HG02678 (cell line): Measurements from ENCODE around the gene CYP2F1.
"Not testable (repeated sequence)": the region's sequence is repeated elsewhere in the genome, so short reads cannot be mapped to it uniquely, and the experiment has no call there.

Experiments used
- ATAC-seq: cut with Tn5 transposase; IDR thresholded peaks from one replicate; pipeline ENCODE4 v1.9.1; 2021; ENCODE audit warnings: mild to moderate bottlenecking, moderate library complexity; ENCODE audit not compliant: unreplicated experiment

The CYP2F1 gene

GRCh38 chr19:41114132-41114531 lies at the start of gene CYP2F1:
Gene CYP2F1 (plus strand): TSS chr19:41114432. CDS start chr19:41116189, 1,757 bp downstream.
- no peak for ATAC-seq

- no peak for ATAC-seq
Measured at GRCh38 chr19:41064974-41065569, 49.2 kb upstream of the CYP2F1 start.

- ATAC-seq: no peak
Measured at GRCh38 chr19:41076286-41076685, 37.9 kb upstream of the CYP2F1 start.

GRCh38 chr19:41083516-41083915 lies 30.7 kb upstream of the CYP2F1 start:
- no peak for ATAC-seq

DNA sequence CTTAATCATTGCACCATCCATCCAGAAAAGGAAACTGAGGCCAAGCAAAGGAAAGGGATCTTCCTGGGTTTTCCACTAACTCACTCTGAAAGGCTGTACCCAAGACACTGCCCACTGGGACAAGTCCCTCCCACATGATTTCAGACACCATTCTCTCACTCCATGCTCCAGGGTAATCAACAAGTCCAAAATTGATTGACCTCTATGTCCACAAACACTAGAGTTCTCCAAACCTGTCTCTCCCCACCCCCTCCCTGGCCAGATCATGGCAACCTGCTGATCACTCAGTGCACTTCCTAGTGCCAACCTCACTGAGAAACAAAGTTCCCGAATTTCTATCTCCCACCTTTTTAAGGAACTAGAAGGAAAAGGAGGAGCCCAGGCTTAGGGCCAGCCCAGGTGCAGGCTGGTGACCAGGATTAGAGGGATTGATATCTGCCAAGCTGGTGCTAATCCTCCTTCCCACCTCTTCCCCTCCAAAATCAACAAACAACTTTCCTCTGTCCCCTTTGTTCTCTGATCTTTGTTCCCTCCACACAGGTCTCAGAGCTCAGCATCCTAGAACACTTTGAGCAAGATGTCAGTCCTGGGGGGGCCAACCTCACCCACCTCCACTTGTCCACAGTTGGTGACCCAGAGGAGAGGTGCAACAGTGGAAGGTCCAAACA lies 28.4 kb upstream of the CYP2F1 start:
- ATAC-seq: no peak

- no peak for ATAC-seq
Measured at GRCh38 chr19:41088151-41088550, 26.1 kb upstream of the CYP2F1 start, which contains the start of gene CYP2A13. Gene CYP2A13 (plus strand): TSS chr19:41088451. CDS start chr19:41088472, 21 bp downstream.

- no peak for ATAC-seq
Measured at GRCh38 chr19:41089959-41090358, 24.3 kb upstream of the CYP2F1 start.

- ATAC-seq: no peak
Measured at GRCh38 chr19:41095703-41096102, 18.5 kb upstream of the CYP2F1 start.

DNA sequence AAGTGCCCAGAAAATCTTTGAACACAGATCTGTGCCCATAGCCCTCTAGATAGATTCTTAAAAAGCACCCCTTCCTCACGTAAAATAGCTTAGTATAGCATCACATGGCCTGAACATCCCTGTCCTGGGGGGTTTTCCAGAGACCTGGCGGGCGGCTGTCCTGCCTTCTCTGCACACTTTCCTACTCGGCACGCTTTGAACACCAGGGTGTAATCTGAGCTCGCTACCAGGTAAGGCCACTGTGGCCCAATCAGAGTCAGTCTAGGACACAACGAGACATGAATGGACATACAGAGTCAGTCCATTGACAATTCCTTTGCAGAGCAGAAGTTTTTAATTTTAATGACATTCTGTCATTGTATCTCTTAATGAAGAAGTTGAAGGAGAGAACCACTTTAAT lies 17.9 kb upstream of the CYP2F1 start:
- no peak for ATAC-seq

DNA sequence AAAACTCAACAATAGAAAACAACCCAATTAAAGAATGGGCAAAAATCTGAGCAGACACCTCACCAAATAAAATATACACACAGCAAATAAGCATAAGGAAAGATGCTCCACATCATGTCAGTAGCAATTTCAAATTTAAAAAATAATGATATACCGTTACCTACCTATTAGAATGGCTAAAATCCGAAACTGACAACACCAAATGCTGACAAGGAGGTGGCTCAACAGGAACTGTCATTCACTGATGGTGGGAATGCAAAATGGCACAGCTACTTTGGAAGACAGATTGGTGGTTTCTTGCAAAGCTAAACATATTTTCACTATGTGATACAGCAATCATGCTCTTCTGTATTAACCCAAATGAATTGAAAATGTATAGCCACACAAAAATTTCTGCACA lies 16.9 kb upstream of the CYP2F1 start:
- no peak for ATAC-seq

DNA sequence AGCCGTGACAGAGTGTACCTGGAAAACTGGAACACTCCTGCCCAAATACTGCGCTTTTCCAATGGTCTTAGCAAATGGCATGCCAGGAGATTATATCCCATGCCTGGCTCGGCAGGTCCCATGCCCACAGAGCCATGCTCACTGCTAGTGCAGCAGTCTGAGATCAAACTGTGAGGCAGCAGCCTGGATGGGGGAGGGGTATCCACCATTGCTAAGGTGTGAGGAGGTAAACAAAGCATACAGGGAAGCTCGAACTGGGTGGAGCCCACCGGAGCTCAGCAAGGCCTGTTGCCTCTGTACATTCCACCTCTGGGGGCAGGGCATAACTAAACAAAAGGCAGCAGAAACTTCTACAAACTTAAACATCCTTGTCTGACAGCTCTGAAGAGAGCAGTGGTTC lies 15.5 kb upstream of the CYP2F1 start:
- ATAC-seq: no peak

- not testable (repeated sequence) for ATAC-seq
Measured at GRCh38 chr19:41102210-41102609, 12.0 kb upstream of the CYP2F1 start.

- ATAC-seq: no peak
Measured at GRCh38 chr19:41106177-41106576, 8.1 kb upstream of the CYP2F1 start.

GRCh38 chr19:41111296-41111695 lies 2.9 kb upstream of the CYP2F1 start:
- ATAC-seq: no peak

DNA sequence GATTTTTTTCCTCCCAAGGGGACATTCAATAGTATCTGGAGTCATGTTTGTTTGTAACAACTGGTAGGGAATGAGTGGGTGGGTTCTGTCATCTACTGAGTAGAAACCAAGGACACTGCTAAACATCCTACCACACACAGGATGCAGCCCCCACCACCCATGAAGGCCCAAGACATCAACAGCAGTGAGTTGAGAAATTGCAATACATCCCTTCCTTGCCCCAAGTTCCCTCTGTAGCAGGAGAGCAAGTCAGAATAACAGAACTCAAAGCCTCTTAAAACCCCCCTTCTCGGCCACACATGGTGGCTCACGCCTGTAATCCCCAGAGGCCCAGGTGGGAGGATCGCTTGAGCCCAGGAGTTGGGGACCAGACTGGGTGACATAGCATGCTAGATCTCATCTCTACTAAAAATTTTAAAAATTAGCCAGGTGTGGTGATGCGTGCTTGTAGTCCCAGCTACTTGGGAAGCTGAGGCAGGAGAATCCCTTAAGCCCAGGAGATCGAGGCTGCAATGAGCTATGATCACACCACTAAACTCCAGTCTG lies 2.4 kb upstream of the CYP2F1 start:
- ATAC-seq: no peak

DNA sequence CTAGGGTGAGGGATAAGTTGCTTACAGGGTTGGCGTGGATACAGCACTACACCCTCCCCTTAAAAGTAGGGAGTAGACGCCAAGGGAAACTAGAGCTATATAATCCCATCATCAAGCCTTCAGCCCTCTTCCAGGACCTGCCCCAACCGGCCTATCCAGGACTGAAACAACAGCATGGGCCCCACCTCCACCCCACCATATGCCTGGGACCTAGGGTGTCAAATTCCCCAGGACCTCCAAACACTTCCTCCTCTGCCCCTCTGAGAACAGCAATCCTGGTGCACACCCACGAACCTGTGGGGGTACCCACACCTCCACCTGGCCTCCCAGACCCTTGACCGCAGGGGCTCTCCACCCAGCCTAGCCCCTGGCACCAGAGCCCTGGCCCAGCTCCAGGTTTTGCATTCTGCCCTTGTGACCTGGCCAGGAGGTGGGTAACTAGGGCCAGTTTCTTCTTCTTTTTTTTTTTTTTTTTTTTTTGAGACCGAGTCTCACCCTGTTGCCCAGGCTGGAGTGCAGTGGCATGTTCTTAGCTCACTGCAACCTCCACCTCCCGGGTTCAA lies 1.4 kb upstream of the CYP2F1 start:
- no peak for ATAC-seq

- ATAC-seq: no peak
Measured at GRCh38 chr19:41116261-41116660, 2.0 kb downstream of the CYP2F1 start.

GRCh38 chr19:41120929-41121911 lies 7.0 kb downstream of the CYP2F1 start:
- ATAC-seq: not testable (repeated sequence)

GRCh38 chr19:41122846-41123245 lies 8.6 kb downstream of the CYP2F1 start:
- ATAC-seq: not testable (repeated sequence)

DNA sequence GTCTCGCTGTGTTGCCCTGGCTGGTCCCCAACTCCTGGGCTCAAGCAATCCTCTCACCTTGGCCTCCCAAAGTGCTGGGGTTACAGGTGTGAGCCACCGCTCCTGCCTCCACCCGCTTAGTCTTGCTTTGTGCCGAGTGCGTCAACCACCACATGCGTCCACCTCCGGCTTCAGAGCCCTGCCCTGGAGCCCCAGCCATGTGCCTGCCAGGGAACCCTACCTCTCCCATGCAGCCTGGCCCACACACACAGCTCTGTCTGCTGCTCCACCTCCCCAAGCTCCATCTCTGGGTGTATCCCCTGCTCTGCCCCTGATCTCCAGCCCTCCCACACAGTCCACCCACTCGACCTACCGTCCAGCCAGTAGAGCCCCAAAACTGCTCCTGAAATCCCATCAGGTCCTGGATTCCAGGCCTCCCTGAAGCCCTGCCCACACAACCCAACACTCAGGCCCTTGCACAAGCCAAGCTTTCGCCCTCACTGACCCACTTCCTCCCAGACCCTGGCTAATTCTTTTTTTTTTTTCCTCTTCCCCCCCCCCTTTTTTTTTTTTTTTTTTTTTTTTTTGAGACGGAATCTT lies 9.6 kb downstream of the CYP2F1 start:
- ATAC-seq: no peak
